Fibroblast of pulmonary artery (primary cell): ENCODE results near the gene SNAP29.
"Not testable (repeated sequence)": the region's sequence is repeated elsewhere in the genome, so short reads cannot be mapped to it uniquely, and the experiment has no call there.

Source experiments
- DNase-seq: peaks from one replicate; pipeline ENCODE4 v3.0.0-alpha.2; 2010; ENCODE audit warnings: low read depth
- H3K4me3 ChIP-seq: replicated peaks from 2 replicates; pipeline ENCODE4 v1.5.1; 2011; ENCODE audit warnings: low read depth, mild to moderate bottlenecking, control low read depth, low read length, moderate library complexity
- TF ChIP-seq, protein P1 (sequence below): IDR thresholded peaks from 2 replicates; pipeline ENCODE4 v1.5.1; 2011; ENCODE audit warnings: mild to moderate bottlenecking, control low read depth, low read length, inconsistent platforms; ENCODE audit errors: missing control alignments

Gene SNAP29

DNA sequence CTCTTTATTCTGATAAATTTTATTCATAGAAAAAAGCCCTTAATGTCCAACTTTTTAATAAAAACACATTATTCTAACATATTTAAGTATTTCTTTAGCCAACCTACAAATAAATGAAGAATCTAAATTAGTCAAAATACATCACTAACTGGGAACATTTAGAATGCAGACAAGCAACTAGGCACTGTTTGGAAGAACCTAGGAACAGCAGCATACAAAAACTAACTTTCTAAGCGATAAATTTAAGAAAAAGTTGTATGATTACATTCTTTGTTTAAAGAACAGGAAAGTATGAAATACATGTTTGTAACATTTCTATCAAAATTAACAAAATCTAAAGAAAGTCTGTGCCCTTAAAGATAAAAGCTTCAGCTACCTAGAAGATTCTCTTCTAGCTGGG is 35.5 kb upstream of the SNAP29 start:
- no peak for DNase-seq
- H3K4me3 ChIP-seq, result no peak overlapping the region
- TF ChIP-seq, protein P1, sequence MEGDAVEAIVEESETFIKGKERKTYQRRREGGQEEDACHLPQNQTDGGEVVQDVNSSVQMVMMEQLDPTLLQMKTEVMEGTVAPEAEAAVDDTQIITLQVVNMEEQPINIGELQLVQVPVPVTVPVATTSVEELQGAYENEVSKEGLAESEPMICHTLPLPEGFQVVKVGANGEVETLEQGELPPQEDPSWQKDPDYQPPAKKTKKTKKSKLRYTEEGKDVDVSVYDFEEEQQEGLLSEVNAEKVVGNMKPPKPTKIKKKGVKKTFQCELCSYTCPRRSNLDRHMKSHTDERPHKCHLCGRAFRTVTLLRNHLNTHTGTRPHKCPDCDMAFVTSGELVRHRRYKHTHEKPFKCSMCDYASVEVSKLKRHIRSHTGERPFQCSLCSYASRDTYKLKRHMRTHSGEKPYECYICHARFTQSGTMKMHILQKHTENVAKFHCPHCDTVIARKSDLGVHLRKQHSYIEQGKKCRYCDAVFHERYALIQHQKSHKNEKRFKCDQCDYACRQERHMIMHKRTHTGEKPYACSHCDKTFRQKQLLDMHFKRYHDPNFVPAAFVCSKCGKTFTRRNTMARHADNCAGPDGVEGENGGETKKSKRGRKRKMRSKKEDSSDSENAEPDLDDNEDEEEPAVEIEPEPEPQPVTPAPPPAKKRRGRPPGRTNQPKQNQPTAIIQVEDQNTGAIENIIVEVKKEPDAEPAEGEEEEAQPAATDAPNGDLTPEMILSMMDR, result no peak

- DNase-seq, H3K4me3 ChIP-seq: not testable (repeated sequence)
Observed at GRCh38 chr22:20825216-20825615, 33.6 kb upstream of the SNAP29 start.

GRCh38 chr22:20825624-20826023 is 33.2 kb upstream of the SNAP29 start:
- no peak for DNase-seq
- no peak overlapping the region for H3K4me3 ChIP-seq
- TF ChIP-seq, protein P1, result no peak

GRCh38 chr22:20826373-20827152 is 32.2 kb upstream of the SNAP29 start:
- DNase-seq, H3K4me3 ChIP-seq: not testable (repeated sequence)

GRCh38 chr22:20829491-20830134 is 29.2 kb upstream of the SNAP29 start:
- TF ChIP-seq, protein P1, result no peak
- no peak for DNase-seq
- no peak overlapping the region for H3K4me3 ChIP-seq

GRCh38 chr22:20833225-20833665 is 25.6 kb upstream of the SNAP29 start:
- H3K4me3 ChIP-seq, result no peak overlapping the region
- TF ChIP-seq, protein P1, result no peak
- DNase-seq, result no peak

DNA sequence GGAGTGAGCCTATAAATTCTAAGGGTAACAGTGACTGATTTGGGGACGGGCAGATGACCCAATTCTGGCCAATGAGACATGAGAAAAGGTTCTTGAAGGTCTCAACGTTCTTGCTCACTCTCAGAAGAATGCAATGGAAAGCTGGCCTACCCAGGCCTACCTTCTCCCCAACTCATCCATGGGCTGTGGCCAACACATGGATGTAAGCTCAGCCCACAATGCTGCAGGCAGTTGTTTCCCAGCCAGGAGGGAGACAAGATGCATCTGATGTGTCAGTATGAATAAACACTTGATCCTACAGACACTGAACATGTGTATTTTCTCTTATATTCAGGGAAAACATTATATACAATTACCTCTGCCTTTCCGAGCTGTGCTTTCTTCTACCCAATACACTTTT is 24.6 kb upstream of the SNAP29 start:
- DNase-seq, result no peak
- H3K4me3 ChIP-seq, result no peak overlapping the region
- TF ChIP-seq, protein P1, result no peak

DNA sequence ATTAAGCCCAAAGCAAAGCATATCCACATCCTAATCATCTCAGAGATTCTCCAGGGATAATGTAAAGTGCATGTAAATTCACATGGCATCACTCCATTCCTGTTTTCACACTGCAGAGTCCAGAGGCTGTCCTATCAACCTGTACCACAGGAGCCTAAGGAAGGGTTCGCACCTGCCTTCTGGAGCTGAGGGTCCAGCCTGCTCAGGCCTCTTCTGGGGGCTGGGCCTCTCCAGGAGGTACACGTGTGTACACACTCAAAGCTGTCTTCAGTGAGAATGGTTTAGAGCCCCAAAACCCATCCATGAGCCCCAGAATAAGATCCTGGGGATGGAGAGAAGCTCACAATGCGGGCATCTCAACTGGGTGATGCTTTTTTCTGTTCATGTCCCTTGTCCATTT is 24.1 kb upstream of the SNAP29 start:
- TF ChIP-seq, protein P1, result no peak
- DNase-seq, result no peak
- H3K4me3 ChIP-seq, result no peak overlapping the region
